CD14-positive monocyte (primary cell): Measurements from ENCODE around the gene NRN1L. TPM values are rescaled to one million over a fixed set of nuclear protein-coding genes. Genes with fewer than 3 reads are reported as not detected.

Source experiments
- DNase-seq, 3 donors: peaks; one replicate each; pipeline ENCODE4 v3.0.0-alpha.2; 2011 to 2022
- H2AFZ ChIP-seq: 2 replicates; pipeline ENCODE4 v1.6.0; 2012; ENCODE audit warnings: mild to moderate bottlenecking, low read depth, low read length, inconsistent platforms; ENCODE audit not compliant: insufficient read depth, poor library complexity, severe bottlenecking
- H3K27ac ChIP-seq, 2 donors: 1 replicate in 1 of 2; 2 replicates in 1 of 2; pipeline ENCODE4 v1.5.1; 2012 to 2013; ENCODE audit warnings: low read length in 2 of 2, control low read depth in 1 of 2, inconsistent platforms in 1 of 2, low read depth in 1 of 2, mild to moderate bottlenecking in 1 of 2
- H3K27me3 ChIP-seq, 2 donors: one replicate each; pipeline versions ENCODE4 v1.6.0 to v1.6.1; 2011 to 2013; ENCODE audit warnings: low read length in 2 of 2; ENCODE audit not compliant: control insufficient read depth in 2 of 2, insufficient read depth in 2 of 2
- H3K36me3 ChIP-seq, 2 donors: replicated peaks in 1 of 2; 1 replicate in 1 of 2; 2 replicates in 1 of 2; pipeline versions ENCODE4 v1.5.1 to v1.6.1; 2012 to 2013; ENCODE audit warnings: low read length in 2 of 2, control low read depth in 1 of 2, inconsistent platforms in 1 of 2, mild to moderate bottlenecking in 1 of 2; ENCODE audit not compliant: insufficient read depth in 2 of 2, control insufficient read depth in 1 of 2
- H3K4me1 ChIP-seq, 2 donors: 1 replicate in 1 of 2; 2 replicates in 1 of 2; pipeline versions ENCODE4 v1.5.1 to v1.6.1; 2012 to 2013; ENCODE audit warnings: low read length in 2 of 2, control low read depth in 1 of 2, inconsistent platforms in 1 of 2, mild to moderate bottlenecking in 1 of 2, moderate library complexity in 1 of 2; ENCODE audit not compliant: insufficient read depth in 2 of 2, control insufficient read depth in 1 of 2
- H3K4me2 ChIP-seq: replicated peaks from 2 replicates; pipeline ENCODE3; 2012; ENCODE audit warnings: low read length, moderate library complexity, mild to moderate bottlenecking; ENCODE audit not compliant: poor library complexity, severe bottlenecking; ENCODE audit errors: extremely low read depth
- H3K4me3 ChIP-seq, 3 experiments: fragments of 200-600 bp in 1 of 3; sonication (generic) in 1 of 3; replicated peaks in 1 of 3; 1 replicate in 2 of 3; 2 replicates in 1 of 3; pipeline ENCODE4 v1.5.1; 2011 to 2013; ENCODE audit warnings: low read length in 3 of 3, mild to moderate bottlenecking in 3 of 3, control low read depth in 2 of 3, low read depth in 2 of 3, inconsistent platforms in 1 of 3, moderate library complexity in 1 of 3
- H3K79me2 ChIP-seq: 2 replicates; pipeline ENCODE4 v1.6.0; 2012; ENCODE audit warnings: mild to moderate bottlenecking, control low read depth, inconsistent platforms, low read length, moderate library complexity; ENCODE audit not compliant: insufficient read depth
- H3K9ac ChIP-seq: 2 replicates; pipeline ENCODE4 v1.6.0; 2017; ENCODE audit warnings: low read length, mild to moderate bottlenecking; ENCODE audit not compliant: insufficient read depth, poor library complexity, severe bottlenecking
- H3K9me3 ChIP-seq, 2 donors: replicated peaks in 1 of 2; 1 replicate in 1 of 2; 2 replicates in 1 of 2; pipeline versions ENCODE4 v1.5.1 to v1.6.1; 2012 to 2013; ENCODE audit warnings: low read length in 2 of 2, control low read depth in 1 of 2; ENCODE audit not compliant: control insufficient read depth in 1 of 2, insufficient read depth in 1 of 2
- H4K20me1 ChIP-seq: 2 replicates; pipeline ENCODE4 v1.6.0; 2012; ENCODE audit warnings: mild to moderate bottlenecking, low read length, control low read depth, moderate library complexity; ENCODE audit not compliant: insufficient read depth
- H3K27ac Mint-ChIP-seq, 7 donors: one replicate each; pipeline ENCODE4 v1.8.0; 2020; ENCODE audit warnings: mild to moderate bottlenecking in 7 of 7, mixed read lengths in 7 of 7, moderate library complexity in 6 of 7, inconsistent platforms in 2 of 7
- H3K27me3 Mint-ChIP-seq, 3 donors: one replicate each; pipeline ENCODE4 v1.8.0; 2021 to 2022; ENCODE audit warnings: low read depth in 3 of 3, mild to moderate bottlenecking in 3 of 3, mixed read lengths in 3 of 3, moderate library complexity in 3 of 3, inconsistent platforms in 1 of 3
- H3K36me3 Mint-ChIP-seq, 2 donors: one replicate each; pipeline ENCODE4 v1.8.0; 2020; ENCODE audit warnings: mixed read lengths in 2 of 2, inconsistent platforms in 1 of 2, mild to moderate bottlenecking in 1 of 2
- H3K4me1 Mint-ChIP-seq: one replicate; pipeline ENCODE4 v1.8.0; 2020; ENCODE audit warnings: mild to moderate bottlenecking, mixed read lengths
- H3K4me3 Mint-ChIP-seq, 2 donors: one replicate each; pipeline ENCODE4 v1.8.0; 2020; ENCODE audit warnings: mild to moderate bottlenecking in 2 of 2, mixed read lengths in 2 of 2, moderate library complexity in 1 of 2
- H3K9me3 Mint-ChIP-seq, 7 donors: one replicate each; pipeline ENCODE4 v1.8.0; 2020 to 2022; ENCODE audit warnings: mixed read lengths in 7 of 7, mild to moderate bottlenecking in 6 of 7, moderate library complexity in 6 of 7, inconsistent platforms in 2 of 7
- CTCF ChIP-seq: fragments of 200-600 bp; IDR thresholded peaks from one replicate; pipeline ENCODE4 v1.8.0; 2022; ENCODE audit warnings: antibody characterized with exemption, mild to moderate bottlenecking
- WGBS: methylation state at CpG from one replicate; pipeline ENCODE4 v1.1.5; 2013; ENCODE audit warnings: missing lambda C conversion rate; ENCODE audit not compliant: insufficient coverage; 5-methylcytosine and 5-hydroxymethylcytosine counted together
- intact Hi-C, 2 donors: fragments of 100-400 bp; cut with micrococcal nuclease; formaldehyde crosslinking; loops; one replicate each; pipeline versions ENCODE4 v1.15.0 to v1.15.1; 2023
- polyA plus RNA-seq, 3 donors: library from polyadenylated mRNA; depleted of rRNA in 1 of 3; unstranded in 2 of 3; stranded (reverse) in 1 of 3; fragments of 300-500 nt in 2 of 3; fragments of >200 nt in 1 of 3; fragmentation: Illumina TruSeq in 2 of 3; gene quantifications; 1 replicate in 2 of 3; 2 replicates in 1 of 3; pipeline ENCODE4 v1.2.3, GENCODE V29; 2012 to 2021

NRN1L gene
- polyA plus RNA-seq, 3 donors, result 0.50 to 3.6 TPM; not detected in 1

DNA sequence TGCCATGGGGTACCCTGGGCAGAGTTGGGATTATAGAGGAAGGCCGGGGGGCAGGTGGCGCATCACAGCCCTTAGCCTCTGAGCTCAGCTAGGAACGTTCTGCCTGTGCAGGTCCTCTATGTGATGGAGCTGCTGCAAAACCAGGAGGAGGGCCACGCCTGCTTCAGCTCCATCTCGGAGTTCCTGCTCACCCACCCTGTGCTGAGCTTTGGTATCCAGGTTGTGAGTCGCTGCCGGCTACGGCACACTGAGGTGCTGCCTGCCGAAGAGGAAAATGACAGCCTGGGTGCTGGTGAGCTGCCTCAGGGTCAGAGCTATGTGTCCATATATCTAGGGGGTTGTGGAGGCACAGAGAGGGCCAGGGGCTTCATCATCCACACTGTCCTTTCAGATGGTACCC, 5.8 kb upstream of the NRN1L start:
- Mint-ChIP-seq H3K4me3 (no peak overlapping the region), H3K9me3 (no peaks in the 10 kb centered on the region), H3K4me1 (peaks cover 17% of the 10 kb centered on the region), H3K27me3 (peaks cover 0 to 2% (median 0%) of the 10 kb centered on the region in 3 donors), H3K36me3 (peaks cover 79 to 88% of the 10 kb centered on the region in 2 donors), H3K27ac (peak overlapping the region in 1 of 7 donors; percentile 59)
- H3K9me3 ChIP-seq, result no peaks in the 10 kb centered on the region
- TF ChIP-seq CTCF, result no peak
- H3K79me2 ChIP-seq, result peaks cover 30% of the 10 kb centered on the region
- H2AFZ ChIP-seq, result no peak overlapping the region
- no peak overlapping the region for H3K27ac ChIP-seq
- no peak overlapping the region for H3K4me2 ChIP-seq
- no peaks in the 10 kb centered on the region for H3K27me3 ChIP-seq
- peaks cover 83 to 88% of the 10 kb centered on the region in 2 donors for H3K36me3 ChIP-seq
- WGBS, result 97% methylated on average over 5 of the region's 9 CpGs
- no peak overlapping the region for H3K4me3 ChIP-seq
- intact Hi-C loops, result loop anchor here in 1 of 2 donors (10.0 kb wide), 1 partner anchor 56 kb away; the partner anchor contains the start of genes CTRL and PSMB10
- peaks cover 9 to 12% of the 10 kb centered on the region in 2 donors for H3K4me1 ChIP-seq
- H3K9ac ChIP-seq, result no peak overlapping the region
- no peak for DNase-seq
- peaks cover 35% of the 10 kb centered on the region for H4K20me1 ChIP-seq

- Histone ChIP-seq H3K27ac (no peak overlapping the region), H3K27me3 (no peaks in the 10 kb centered on the region), H3K79me2 (peaks cover 24% of the 10 kb centered on the region), H3K4me3 (no peak overlapping the region), H2AFZ (no peak overlapping the region), H3K4me2 (no peak overlapping the region), H3K9me3 (no peaks in the 10 kb centered on the region), H4K20me1 (peaks cover 30% of the 10 kb centered on the region), H3K4me1 (peaks cover 3 to 6% of the 10 kb centered on the region in 2 donors), H3K36me3 (peaks cover 89 to 94% of the 10 kb centered on the region in 2 donors), H3K9ac (no peak overlapping the region)
- no peak for TF ChIP-seq CTCF
- no peak overlapping the region for H3K4me3 Mint-ChIP-seq
- no peaks in the 10 kb centered on the region for H3K9me3 Mint-ChIP-seq
- no peak overlapping the region for H3K27ac Mint-ChIP-seq
- peaks cover 0 to 2% (median 2%) of the 10 kb centered on the region in 3 donors for H3K27me3 Mint-ChIP-seq
- no peak for DNase-seq
- 99% methylated on average over 11 of the region's 12 CpGs for WGBS
- peaks cover 11% of the 10 kb centered on the region for H3K4me1 Mint-ChIP-seq
- H3K36me3 Mint-ChIP-seq, result peaks cover 83 to 94% of the 10 kb centered on the region in 2 donors
- intact Hi-C loops, result loop anchor here in 1 of 2 donors (10.0 kb wide), 1 partner anchor 55 kb away; the partner anchor contains the start of genes CTRL and PSMB10
Measured at GRCh38 chr16:67879462-67879861, 5.2 kb upstream of the NRN1L start.
